Activated B cell treated with CpG ODN at 0.5 μM for 24 hours (primary cell): Measurements from ENCODE around the gene POPDC3. TPM values are rescaled to one million over a fixed set of nuclear protein-coding genes. Genes with fewer than 3 reads are reported as not detected.
"Not testable (repeated sequence)": the region's sequence is repeated elsewhere in the genome, so short reads cannot be mapped to it uniquely, and the experiment has no call there.

Source experiments
- ATAC-seq: fragments of 200-7000 bp; cut with Tn5 transposase; one replicate; pipeline ENCODE4 v1.10.0; 2021; ENCODE audit warnings: low read depth, mild to moderate bottlenecking, moderate library complexity
- CTCF ChIA-PET: fragments of 350-600 bp; sonication (Branson Sonifier 250); formaldehyde crosslinking; loops from one replicate; lab custom pipeline; 2021; ENCODE audit warnings: antibody characterized with exemption; lab: Charles Lee
- POLR2A ChIA-PET: fragments of 350-600 bp; sonication (Branson Sonifier 250); formaldehyde crosslinking; loops from one replicate; lab custom pipeline; 2021; ENCODE audit warnings: antibody characterized with exemption; lab: Charles Lee
- DNase-seq: peaks from one replicate; pipeline ENCODE4 v3.0.0; 2022
- H3K27ac Mint-ChIP-seq: one replicate; pipeline ENCODE4 v1.8.0; 2020; ENCODE audit warnings: mixed read lengths
- H3K27me3 Mint-ChIP-seq: one replicate; pipeline ENCODE4 v1.8.0; 2021; ENCODE audit warnings: mixed read lengths
- H3K36me3 Mint-ChIP-seq: one replicate; pipeline ENCODE4 v1.8.0; 2021; ENCODE audit warnings: low read depth, mixed read lengths
- H3K4me1 Mint-ChIP-seq: one replicate; pipeline ENCODE4 v1.8.0; 2021; ENCODE audit warnings: mixed read lengths
- H3K4me3 Mint-ChIP-seq: one replicate; pipeline ENCODE4 v1.8.0; 2020; ENCODE audit warnings: mild to moderate bottlenecking, mixed read lengths
- H3K9me3 Mint-ChIP-seq: one replicate; pipeline ENCODE4 v1.8.0; 2020; ENCODE audit warnings: mixed read lengths
- CTCF ChIP-seq: fragments of 200-600 bp; IDR thresholded peaks from one replicate; pipeline ENCODE4 v1.8.0; 2022; ENCODE audit warnings: antibody characterized with exemption, mild to moderate bottlenecking
- intact Hi-C: fragments of 100-400 bp; cut with micrococcal nuclease; formaldehyde crosslinking; loops from one replicate; pipeline ENCODE4 v1.15.1; 2024
- total RNA-seq: library from RNA; stranded (reverse); gene quantifications from 2 replicates; pipeline ENCODE4 v1.2.3, GENCODE V29; 2022

The POPDC3 gene
- total RNA-seq, 1 donor from 2014 or later: not detected

GRCh38 chr6:105220186-105220585, 40.4 kb upstream of the POPDC3 start:
- no peaks in the 10 kb centered on the region for H3K4me1 Mint-ChIP-seq
- intact Hi-C loops: no loop called here

GRCh38 chr6:105219218-105219617, 39.4 kb upstream of the POPDC3 start:
- ATAC-seq, H3K27me3 Mint-ChIP-seq, intact Hi-C loops: not testable (repeated sequence)

More at GRCh38 chr6:105220186-105220585, 40.4 kb upstream of the POPDC3 start:
- H3K4me3 Mint-ChIP-seq: no peak overlapping the region
- H3K9me3 Mint-ChIP-seq: no peaks in the 10 kb centered on the region
- H3K27ac Mint-ChIP-seq: no peak overlapping the region
- no peaks in the 10 kb centered on the region for H3K36me3 Mint-ChIP-seq
- DNase-seq (no peak), ATAC-seq (no peak)
- POLR2A ChIA-PET: no interaction called here
- CTCF ChIA-PET: no interaction called here
- TF ChIP-seq CTCF: no peak
- peaks cover 7% of the 10 kb centered on the region for H3K27me3 Mint-ChIP-seq

GRCh38 chr6:105215506-105215905, 35.7 kb upstream of the POPDC3 start:
- no peak for TF ChIP-seq CTCF
- Mint-ChIP-seq H3K27ac (no peak overlapping the region), H3K36me3 (no peaks in the 10 kb centered on the region), H3K4me3 (no peak overlapping the region), H3K4me1 (peaks cover 10% of the 10 kb centered on the region), H3K27me3 (no peaks in the 10 kb centered on the region), H3K9me3 (no peaks in the 10 kb centered on the region)
- CTCF ChIA-PET: no interaction called here
- no peak for ATAC-seq
- POLR2A ChIA-PET: interaction anchor here (0.6 kb wide), 1 partner anchor 8 kb away, joined by 4 read pairs; no protein-coding TSS in a partner anchor
- no peak for DNase-seq
- intact Hi-C loops: no loop called here

More at GRCh38 chr6:105219218-105219617, 39.4 kb upstream of the POPDC3 start:
- H3K36me3 Mint-ChIP-seq, H3K9me3 Mint-ChIP-seq, H3K4me3 Mint-ChIP-seq, H3K27ac Mint-ChIP-seq, POLR2A ChIA-PET, CTCF ChIA-PET, DNase-seq, H3K4me1 Mint-ChIP-seq: not testable (repeated sequence)

- ChIA-PET CTCF (no interaction called here), POLR2A (no interaction called here)
- H3K27ac Mint-ChIP-seq: no peak overlapping the region
- H3K4me1 Mint-ChIP-seq: peaks cover 10% of the 10 kb centered on the region
- no peaks in the 10 kb centered on the region for H3K36me3 Mint-ChIP-seq
- no peak for ATAC-seq
- intact Hi-C loops: no loop called here
- H3K4me3 Mint-ChIP-seq: no peak overlapping the region
- DNase-seq: no peak
- no peak for TF ChIP-seq CTCF
- peaks cover under 1% of the 10 kb centered on the region for H3K27me3 Mint-ChIP-seq
- H3K9me3 Mint-ChIP-seq: no peaks in the 10 kb centered on the region
These were observed 34.9 kb upstream of the POPDC3 start for GRCh38 chr6:105214668-105215067.

GRCh38 chr6:105213272-105213671, 33.5 kb upstream of the POPDC3 start:
- intact Hi-C loops: no loop called here
- Mint-ChIP-seq H3K9me3 (no peaks in the 10 kb centered on the region), H3K27ac (no peak overlapping the region), H3K27me3 (peaks cover 1% of the 10 kb centered on the region), H3K4me1 (peaks cover 10% of the 10 kb centered on the region), H3K4me3 (no peak overlapping the region), H3K36me3 (no peaks in the 10 kb centered on the region)
- no peak for TF ChIP-seq CTCF
- POLR2A ChIA-PET: no interaction called here
- DNase-seq (no peak), ATAC-seq (no peak)
- CTCF ChIA-PET: no interaction called here

GRCh38 chr6:105212587-105212986, 32.8 kb upstream of the POPDC3 start:
- peaks cover 10% of the 10 kb centered on the region for H3K4me1 Mint-ChIP-seq
- no peak for ATAC-seq
- no peak overlapping the region for H3K27ac Mint-ChIP-seq
- no peak for TF ChIP-seq CTCF
- POLR2A ChIA-PET: no interaction called here
- DNase-seq: no peak
- no peak overlapping the region for H3K4me3 Mint-ChIP-seq
- H3K27me3 Mint-ChIP-seq: peaks cover 1% of the 10 kb centered on the region
- CTCF ChIA-PET: no interaction called here
- no peaks in the 10 kb centered on the region for H3K36me3 Mint-ChIP-seq
- no peaks in the 10 kb centered on the region for H3K9me3 Mint-ChIP-seq
- intact Hi-C loops: no loop called here
